ENCODE data around the gene CLRN2. TPM values are rescaled to one million over a fixed set of nuclear protein-coding genes. Genes with fewer than 3 reads are reported as not detected.

Gene CLRN2
- total and polyA plus RNA-seq, 9 of the 15 experiments (the other 6 are each of a cell fraction or from before 2014, with no cell fraction given): not detected

GRCh38 chr4:17544831-17545234 is 29.9 kb downstream of the CLRN2 start:
- Histone ChIP-seq H3K36me3 (ENCODE audit: control insufficient read depth, insufficient read depth, low read length) (no peaks in the 10 kb centered on the region), H3K9me1 (ENCODE audit: control insufficient read depth, insufficient read depth, low read length) (no peaks in the 10 kb centered on the region), H3K79me2 (ENCODE audit: control insufficient read depth, insufficient read depth, low read length) (no peaks in the 10 kb centered on the region), H3K9ac (ENCODE audit: insufficient read depth in 1 of 2, low read depth in 2 of 2, low read length in 2 of 2) (no peak overlapping the region), H3K4me3 (no peak overlapping the region), H4K20me1 (replicated peaks; ENCODE audit: control insufficient read depth, insufficient read depth, low read length) (no peaks in the 10 kb centered on the region), H3K4me1 (replicated peaks in 1 of 2; ENCODE audit: control insufficient read depth in 2 of 2, insufficient read depth in 2 of 2, low read length in 2 of 2) (peaks cover 0 to 5% of the 10 kb centered on the region in 2 experiments; a peak in 4 of 5 replicates), H2AFZ (ENCODE audit: low read depth, low read length) (no peak overlapping the region), H3K27me3 (ENCODE audit: control insufficient read depth in 2 of 2, insufficient read depth in 2 of 2, low read length in 2 of 2) (no peaks in the 10 kb centered on the region; a peak in 1 of 5 replicates), H3K27ac (ENCODE audit: extremely low read depth, low read depth, low read length) (no peak overlapping the region; the same call in 2 of the 3 replicates), H3K9me3 (replicated peaks; ENCODE audit: control insufficient read depth, insufficient read depth, low read depth, low read length) (no peaks in the 10 kb centered on the region; the same call in 1 of the 2 replicates), H3K4me2 (ENCODE audit: insufficient read depth, low read length) (no peak overlapping the region)
- 61% methylated on average over 3 of the region's 3 CpGs for WGBS (ENCODE audit: insufficient coverage, low coverage, missing lambda C conversion rate)
- ChIA-PET POLR2A (interaction anchor here (0.8 to 1.0 kb wide), 3 partner anchors 14 to 115 kb away, joined by 3 read pairs; no protein-coding TSS in a partner anchor), CTCF (ENCODE audit: low intra/inter-chr PET ratio) (no interaction called here)
- BruUV-seq (replicated peaks): no TSS peak
- FAIRE-seq: no peak
- intact Hi-C loops (cut with micrococcal nuclease) (loop anchor here (10.0 kb wide), 1 partner anchor 480 kb away; the partner anchor contains the start of gene LCORL), in situ Hi-C loops (cut with MboI) (loop anchor here (10.0 to 25.0 kb wide), 2 partner anchors 250 to 1042 kb away; no protein-coding TSS in a partner anchor)
- no peak for DNase-seq (ENCODE audit: extremely low read depth in 1 of 4, low spot score in 3 of 4)
- ATAC-seq: no peak
- TF ChIP-seq ZNF347 (CRISPR knock-in tag; IDR thresholded peaks at IDR 0.05; ENCODE audit: low read depth) (no peak), HDGF (IDR thresholded peaks at IDR 0.05) (no peak), DLX4 (CRISPR knock-in tag; IDR thresholded peaks at IDR 0.05) (no peak), KAT2B (IDR thresholded peaks at IDR 0.05; ENCODE audit: low read depth, low read length) (no peak), NR2C1 (IDR thresholded peaks at IDR 0.05) (no peak), NR2C1 (tag; IDR thresholded peaks at IDR 0.05) (no peak), KDM5B (IDR thresholded peaks at IDR 0.05; ENCODE audit: insufficient replicate concordance, low read depth, low read length) (no peak), RAD21 (CRISPR knock-in tag; conservative IDR thresholded peaks at IDR 0.05 in 1 of 2, IDR thresholded peaks at IDR 0.05 in 1 of 2) (peak in 1 of 2 experiments; percentile 13; a peak in 1 of 4 replicates), ZNF77 (CRISPR knock-in tag; IDR thresholded peaks at IDR 0.05) (no peak), CBFA2T3 (IDR thresholded peaks at IDR 0.05) (no peak), MCM2 (IDR thresholded peaks at IDR 0.05; ENCODE audit: low read depth) (no peak), NFIC (IDR thresholded peaks at IDR 0.05) (peak; percentile 98)
- TF ChIP-seq, protein P1, sequence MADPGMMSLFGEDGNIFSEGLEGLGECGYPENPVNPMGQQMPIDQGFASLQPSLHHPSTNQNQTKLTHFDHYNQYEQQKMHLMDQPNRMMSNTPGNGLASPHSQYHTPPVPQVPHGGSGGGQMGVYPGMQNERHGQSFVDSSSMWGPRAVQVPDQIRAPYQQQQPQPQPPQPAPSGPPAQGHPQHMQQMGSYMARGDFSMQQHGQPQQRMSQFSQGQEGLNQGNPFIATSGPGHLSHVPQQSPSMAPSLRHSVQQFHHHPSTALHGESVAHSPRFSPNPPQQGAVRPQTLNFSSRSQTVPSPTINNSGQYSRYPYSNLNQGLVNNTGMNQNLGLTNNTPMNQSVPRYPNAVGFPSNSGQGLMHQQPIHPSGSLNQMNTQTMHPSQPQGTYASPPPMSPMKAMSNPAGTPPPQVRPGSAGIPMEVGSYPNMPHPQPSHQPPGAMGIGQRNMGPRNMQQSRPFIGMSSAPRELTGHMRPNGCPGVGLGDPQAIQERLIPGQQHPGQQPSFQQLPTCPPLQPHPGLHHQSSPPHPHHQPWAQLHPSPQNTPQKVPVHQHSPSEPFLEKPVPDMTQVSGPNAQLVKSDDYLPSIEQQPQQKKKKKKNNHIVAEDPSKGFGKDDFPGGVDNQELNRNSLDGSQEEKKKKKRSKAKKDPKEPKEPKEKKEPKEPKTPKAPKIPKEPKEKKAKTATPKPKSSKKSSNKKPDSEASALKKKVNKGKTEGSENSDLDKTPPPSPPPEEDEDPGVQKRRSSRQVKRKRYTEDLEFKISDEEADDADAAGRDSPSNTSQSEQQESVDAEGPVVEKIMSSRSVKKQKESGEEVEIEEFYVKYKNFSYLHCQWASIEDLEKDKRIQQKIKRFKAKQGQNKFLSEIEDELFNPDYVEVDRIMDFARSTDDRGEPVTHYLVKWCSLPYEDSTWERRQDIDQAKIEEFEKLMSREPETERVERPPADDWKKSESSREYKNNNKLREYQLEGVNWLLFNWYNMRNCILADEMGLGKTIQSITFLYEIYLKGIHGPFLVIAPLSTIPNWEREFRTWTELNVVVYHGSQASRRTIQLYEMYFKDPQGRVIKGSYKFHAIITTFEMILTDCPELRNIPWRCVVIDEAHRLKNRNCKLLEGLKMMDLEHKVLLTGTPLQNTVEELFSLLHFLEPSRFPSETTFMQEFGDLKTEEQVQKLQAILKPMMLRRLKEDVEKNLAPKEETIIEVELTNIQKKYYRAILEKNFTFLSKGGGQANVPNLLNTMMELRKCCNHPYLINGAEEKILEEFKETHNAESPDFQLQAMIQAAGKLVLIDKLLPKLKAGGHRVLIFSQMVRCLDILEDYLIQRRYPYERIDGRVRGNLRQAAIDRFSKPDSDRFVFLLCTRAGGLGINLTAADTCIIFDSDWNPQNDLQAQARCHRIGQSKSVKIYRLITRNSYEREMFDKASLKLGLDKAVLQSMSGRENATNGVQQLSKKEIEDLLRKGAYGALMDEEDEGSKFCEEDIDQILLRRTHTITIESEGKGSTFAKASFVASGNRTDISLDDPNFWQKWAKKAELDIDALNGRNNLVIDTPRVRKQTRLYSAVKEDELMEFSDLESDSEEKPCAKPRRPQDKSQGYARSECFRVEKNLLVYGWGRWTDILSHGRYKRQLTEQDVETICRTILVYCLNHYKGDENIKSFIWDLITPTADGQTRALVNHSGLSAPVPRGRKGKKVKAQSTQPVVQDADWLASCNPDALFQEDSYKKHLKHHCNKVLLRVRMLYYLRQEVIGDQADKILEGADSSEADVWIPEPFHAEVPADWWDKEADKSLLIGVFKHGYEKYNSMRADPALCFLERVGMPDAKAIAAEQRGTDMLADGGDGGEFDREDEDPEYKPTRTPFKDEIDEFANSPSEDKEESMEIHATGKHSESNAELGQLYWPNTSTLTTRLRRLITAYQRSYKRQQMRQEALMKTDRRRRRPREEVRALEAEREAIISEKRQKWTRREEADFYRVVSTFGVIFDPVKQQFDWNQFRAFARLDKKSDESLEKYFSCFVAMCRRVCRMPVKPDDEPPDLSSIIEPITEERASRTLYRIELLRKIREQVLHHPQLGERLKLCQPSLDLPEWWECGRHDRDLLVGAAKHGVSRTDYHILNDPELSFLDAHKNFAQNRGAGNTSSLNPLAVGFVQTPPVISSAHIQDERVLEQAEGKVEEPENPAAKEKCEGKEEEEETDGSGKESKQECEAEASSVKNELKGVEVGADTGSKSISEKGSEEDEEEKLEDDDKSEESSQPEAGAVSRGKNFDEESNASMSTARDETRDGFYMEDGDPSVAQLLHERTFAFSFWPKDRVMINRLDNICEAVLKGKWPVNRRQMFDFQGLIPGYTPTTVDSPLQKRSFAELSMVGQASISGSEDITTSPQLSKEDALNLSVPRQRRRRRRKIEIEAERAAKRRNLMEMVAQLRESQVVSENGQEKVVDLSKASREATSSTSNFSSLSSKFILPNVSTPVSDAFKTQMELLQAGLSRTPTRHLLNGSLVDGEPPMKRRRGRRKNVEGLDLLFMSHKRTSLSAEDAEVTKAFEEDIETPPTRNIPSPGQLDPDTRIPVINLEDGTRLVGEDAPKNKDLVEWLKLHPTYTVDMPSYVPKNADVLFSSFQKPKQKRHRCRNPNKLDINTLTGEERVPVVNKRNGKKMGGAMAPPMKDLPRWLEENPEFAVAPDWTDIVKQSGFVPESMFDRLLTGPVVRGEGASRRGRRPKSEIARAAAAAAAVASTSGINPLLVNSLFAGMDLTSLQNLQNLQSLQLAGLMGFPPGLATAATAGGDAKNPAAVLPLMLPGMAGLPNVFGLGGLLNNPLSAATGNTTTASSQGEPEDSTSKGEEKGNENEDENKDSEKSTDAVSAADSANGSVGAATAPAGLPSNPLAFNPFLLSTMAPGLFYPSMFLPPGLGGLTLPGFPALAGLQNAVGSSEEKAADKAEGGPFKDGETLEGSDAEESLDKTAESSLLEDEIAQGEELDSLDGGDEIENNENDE (IDR thresholded peaks at IDR 0.05; ENCODE audit: low read depth, low read length): no peak

Measured in K562 (cell line).